Vagina (tissue), 2 donors: ENCODE measurements around the gene NAV2.

Experiments used
- POLR2A ChIP-seq, 2 donors: fragments of 450-650 bp; IDR thresholded peaks; one replicate each; pipeline ENCODE4 v1.6.1; 2017; ENCODE audit warnings: antibody characterized with exemption in 2 of 2, mild to moderate bottlenecking in 2 of 2, moderate library complexity in 2 of 2
- POLR2AphosphoS5 ChIP-seq, 2 donors: sonication (generic); formaldehyde crosslinking; IDR thresholded peaks; one replicate each; pipeline ENCODE4 v1.9.0; 2017; ENCODE audit warnings: antibody characterized with exemption in 2 of 2, mild to moderate bottlenecking in 2 of 2, low read depth in 1 of 2; ENCODE audit not compliant: insufficient read depth in 1 of 2
- TF ChIP-seq, protein P1 (sequence below), 3 experiments: fragments of 450-650 bp in 2 of 3; fragments of 200-600 bp in 1 of 3; sonication (generic) in 1 of 3; IDR thresholded peaks; one replicate each; pipeline ENCODE4 v1.5.1; 2017 to 2019; ENCODE audit warnings: antibody characterized with exemption in 3 of 3, mild to moderate bottlenecking in 2 of 3, moderate library complexity in 2 of 3

DNA sequence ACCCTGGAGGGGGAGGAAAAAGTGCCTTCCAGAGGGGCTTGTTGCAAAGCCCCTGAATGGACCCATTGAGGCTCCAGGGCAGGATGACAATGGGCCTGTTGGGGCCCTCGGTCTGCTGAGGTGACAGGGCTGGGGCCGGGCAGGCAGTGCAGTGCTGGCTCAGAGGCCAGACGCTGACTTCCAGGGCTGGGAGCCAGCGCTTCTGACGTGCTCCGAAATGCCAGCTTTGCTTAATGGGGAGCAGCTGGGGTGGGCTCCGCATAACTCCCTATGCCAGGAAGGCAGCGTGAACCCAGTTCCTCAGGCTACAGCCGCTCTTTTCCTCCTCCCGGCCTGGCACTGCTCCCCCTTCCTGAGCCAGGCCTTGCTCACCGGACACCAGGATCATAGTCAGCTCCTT lies 17.7 kb downstream of the NAV2 start:
- TF ChIP-seq, protein P1, sequence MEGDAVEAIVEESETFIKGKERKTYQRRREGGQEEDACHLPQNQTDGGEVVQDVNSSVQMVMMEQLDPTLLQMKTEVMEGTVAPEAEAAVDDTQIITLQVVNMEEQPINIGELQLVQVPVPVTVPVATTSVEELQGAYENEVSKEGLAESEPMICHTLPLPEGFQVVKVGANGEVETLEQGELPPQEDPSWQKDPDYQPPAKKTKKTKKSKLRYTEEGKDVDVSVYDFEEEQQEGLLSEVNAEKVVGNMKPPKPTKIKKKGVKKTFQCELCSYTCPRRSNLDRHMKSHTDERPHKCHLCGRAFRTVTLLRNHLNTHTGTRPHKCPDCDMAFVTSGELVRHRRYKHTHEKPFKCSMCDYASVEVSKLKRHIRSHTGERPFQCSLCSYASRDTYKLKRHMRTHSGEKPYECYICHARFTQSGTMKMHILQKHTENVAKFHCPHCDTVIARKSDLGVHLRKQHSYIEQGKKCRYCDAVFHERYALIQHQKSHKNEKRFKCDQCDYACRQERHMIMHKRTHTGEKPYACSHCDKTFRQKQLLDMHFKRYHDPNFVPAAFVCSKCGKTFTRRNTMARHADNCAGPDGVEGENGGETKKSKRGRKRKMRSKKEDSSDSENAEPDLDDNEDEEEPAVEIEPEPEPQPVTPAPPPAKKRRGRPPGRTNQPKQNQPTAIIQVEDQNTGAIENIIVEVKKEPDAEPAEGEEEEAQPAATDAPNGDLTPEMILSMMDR (IDR thresholded peaks at IDR 0.05) = no peak
- TF ChIP-seq POLR2A (IDR thresholded peaks at IDR 0.05) = no peak
- TF ChIP-seq POLR2AphosphoS5 (IDR thresholded peaks at IDR 0.05; ENCODE audit: insufficient read depth in 1 of 2, low read depth in 1 of 2) = no peak
